ENCODE results near the gene HAGHL. TPM values are rescaled to one million over a fixed set of nuclear protein-coding genes. Genes with fewer than 3 reads are reported as not detected.

Gene HAGHL
- total RNA-seq, 2 donors from 2014 or later, result 2.0 to 3.3 TPM

DNA sequence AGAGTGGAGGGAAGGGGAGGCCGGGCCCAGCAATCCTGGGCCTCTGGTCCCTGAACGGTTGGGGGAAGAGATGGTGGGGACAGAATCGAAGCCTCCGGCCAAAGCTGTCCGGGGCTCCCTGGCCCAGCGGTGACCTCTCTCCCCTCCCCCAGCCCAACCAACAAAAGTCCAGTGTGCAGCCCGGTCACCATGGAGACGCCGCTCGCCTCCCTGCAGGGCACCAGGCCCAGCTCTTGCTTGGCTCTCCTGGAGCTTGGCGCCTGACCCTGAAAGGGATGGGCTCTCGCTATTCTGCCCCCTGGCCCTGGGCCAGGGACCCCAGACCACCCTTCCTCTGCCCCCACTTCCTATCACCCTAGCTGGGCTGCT lies 10.7 kb upstream of the HAGHL start:
- intact Hi-C loops (cut with DNase I, micrococcal nuclease), result no loop called here
- ATAC-seq, result no peak
- no peak for DNase-seq

- no peak for DNase-seq
- ATAC-seq, result no peak
- intact Hi-C loops (cut with DNase I, micrococcal nuclease), result no loop called here
These were observed 10.1 kb upstream of the HAGHL start for GRCh38 chr16:716768-717325.

- DNase-seq (no peak), ATAC-seq (no peak)
- intact Hi-C loops (cut with DNase I, micrococcal nuclease), result no loop called here
These were observed 9.3 kb upstream of the HAGHL start for GRCh38 chr16:717450-718245.

DNA sequence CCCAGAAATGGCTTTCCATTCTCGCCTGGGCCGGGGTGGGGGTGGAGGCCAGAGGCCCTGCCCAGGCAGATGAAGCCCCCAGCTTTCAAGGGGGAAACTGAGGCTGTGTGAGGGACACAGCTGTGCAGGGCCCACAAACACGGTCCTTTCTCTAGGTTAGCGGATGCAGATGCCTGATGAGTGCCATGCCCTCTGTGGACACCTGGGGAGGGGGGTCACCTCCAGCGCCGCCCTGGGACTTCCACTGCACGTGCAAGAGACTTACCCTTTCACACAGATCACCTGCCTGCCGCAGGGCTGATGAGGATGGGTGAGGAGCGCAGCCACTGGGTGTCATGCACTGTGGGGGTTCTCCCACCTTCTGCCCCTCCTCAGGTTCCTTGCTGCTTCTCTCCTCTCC lies 8.5 kb upstream of the HAGHL start:
- DNase-seq (no peak), ATAC-seq (no peak)
- intact Hi-C loops (cut with DNase I, micrococcal nuclease), result no loop called here

- intact Hi-C loops (cut with DNase I, micrococcal nuclease), result no loop called here
- ATAC-seq, result peak; percentile 52
- peak; percentile 74 to 80 for DNase-seq
These were observed 8.0 kb upstream of the HAGHL start for GRCh38 chr16:718922-719321.

- intact Hi-C loops (cut with DNase I, micrococcal nuclease), result no loop called here
- ATAC-seq, result peak; percentile 30
These were observed 7.0 kb upstream of the HAGHL start for GRCh38 chr16:719815-720446.

DNA sequence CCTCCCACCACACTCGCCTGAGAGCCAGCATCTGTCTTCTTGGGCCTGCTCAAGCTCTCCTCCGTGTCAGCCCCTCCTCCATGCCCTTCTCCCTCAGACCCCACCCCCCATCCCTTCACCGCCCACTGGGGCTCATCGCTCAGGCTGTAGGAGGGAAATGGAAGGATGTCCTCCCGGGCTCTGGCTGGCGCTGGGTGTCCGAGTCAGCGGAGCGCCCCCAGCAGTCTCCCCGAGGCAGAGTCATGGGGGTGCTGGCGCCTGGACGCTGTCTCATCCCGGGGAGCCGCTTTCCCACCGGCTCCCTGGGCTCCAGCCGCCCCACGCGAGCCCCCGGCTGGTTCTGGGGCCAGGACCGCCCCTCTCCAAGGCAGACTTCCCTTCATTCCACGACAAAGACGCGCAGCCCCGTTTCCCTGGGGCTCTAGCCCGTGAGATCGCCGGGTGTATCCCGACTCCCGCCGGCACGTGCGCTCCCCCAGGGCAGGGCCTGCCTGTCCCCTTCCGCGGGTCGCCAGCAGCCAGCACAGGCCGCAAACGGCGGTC lies 6.4 kb upstream of the HAGHL start:
- DNase-seq (peak; percentile 56 to 63), ATAC-seq (peak; percentile 30)
- intact Hi-C loops (cut with DNase I, micrococcal nuclease), result no loop called here

More at GRCh38 chr16:719815-720446, 7.0 kb upstream of the HAGHL start:
- DNase-seq, result peak in 1 of 2 donors; percentile 46

DNA sequence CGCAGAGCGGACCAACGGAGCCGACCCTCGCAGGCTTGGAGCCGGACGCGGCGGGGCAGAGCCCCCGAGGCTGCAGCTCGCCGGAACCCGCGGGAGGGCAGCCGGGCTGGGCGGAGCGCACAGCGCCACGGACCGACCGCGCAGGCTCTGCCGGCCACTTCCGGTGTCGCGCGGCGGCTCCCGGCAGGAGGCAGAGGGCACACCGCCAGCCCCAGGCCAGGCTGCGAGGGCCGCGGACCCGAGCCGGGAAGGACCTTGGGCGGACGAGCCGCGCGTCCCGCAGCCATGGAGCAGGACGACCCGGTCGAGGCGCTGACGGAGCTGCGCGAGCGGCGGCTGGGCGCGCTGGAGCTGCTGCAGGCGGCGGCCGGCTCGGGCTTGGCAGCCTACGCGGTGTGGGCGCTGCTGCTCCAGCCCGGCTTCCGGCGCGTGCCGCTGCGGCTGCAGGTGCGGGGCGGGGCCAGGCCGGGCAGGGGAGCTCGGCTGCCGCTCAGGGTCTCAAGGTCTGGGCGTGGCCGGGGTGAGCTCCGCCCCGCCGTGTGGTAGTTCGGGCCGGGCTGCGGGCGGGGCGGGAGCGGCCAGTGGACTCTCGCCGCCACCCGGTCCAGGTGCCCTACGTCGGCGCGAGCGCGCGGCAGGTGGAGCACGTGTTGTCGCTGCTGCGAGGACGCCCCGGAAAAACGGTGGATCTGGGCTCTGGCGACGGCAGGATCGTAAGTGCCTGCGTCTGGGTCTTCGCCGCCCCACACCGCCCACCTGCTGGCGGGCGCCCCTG lies 5.7 kb upstream of the HAGHL start, which contains the start of gene ANTKMT:
ANTKMT (plus strand) TSS at position 157 of the 775 bp plus-strand sequence; CDS start at position 286, 129 bp downstream.
- ATAC-seq, result peak; percentile 71
- DNase-seq, result peak; percentile 87 to 90
- intact Hi-C loops (cut with DNase I, micrococcal nuclease), result no loop called here

DNA sequence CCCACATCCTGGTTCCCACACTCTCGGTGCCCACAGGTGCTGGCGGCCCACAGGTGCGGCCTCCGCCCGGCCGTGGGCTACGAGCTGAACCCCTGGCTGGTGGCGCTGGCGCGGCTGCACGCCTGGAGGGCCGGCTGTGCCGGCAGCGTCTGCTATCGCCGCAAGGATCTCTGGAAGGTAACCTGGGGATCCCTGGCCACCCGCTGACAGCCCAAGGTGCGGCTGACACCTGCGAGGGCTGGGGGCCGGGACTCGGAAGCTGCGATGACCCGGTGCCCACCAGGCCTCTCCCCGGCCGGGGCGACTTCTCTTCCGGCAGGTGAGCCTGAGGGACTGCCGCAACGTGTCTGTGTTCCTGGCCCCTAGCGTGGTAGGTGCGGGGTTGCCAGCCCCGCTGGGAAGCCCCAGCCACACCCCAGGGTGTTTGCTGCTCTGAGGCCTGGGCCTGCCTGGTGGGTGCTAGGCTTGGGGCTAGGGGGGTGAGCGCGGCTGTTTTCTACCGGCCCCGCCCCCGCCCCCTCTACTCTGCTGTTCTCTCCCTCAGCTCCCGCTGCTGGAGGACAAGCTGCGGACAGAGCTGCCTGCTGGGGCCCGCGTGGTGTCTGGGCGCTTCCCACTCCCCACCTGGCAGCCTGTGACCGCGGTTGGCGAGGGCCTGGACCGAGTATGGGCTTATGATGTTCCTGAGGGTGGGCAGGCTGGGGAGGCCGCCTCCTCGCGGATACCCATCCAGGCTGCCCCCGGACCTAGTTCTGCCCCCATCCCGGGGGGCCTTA lies 5.0 kb upstream of the HAGHL start:
- no peak for ATAC-seq
- DNase-seq, result no peak
- intact Hi-C loops (cut with DNase I, micrococcal nuclease), result no loop called here

DNA sequence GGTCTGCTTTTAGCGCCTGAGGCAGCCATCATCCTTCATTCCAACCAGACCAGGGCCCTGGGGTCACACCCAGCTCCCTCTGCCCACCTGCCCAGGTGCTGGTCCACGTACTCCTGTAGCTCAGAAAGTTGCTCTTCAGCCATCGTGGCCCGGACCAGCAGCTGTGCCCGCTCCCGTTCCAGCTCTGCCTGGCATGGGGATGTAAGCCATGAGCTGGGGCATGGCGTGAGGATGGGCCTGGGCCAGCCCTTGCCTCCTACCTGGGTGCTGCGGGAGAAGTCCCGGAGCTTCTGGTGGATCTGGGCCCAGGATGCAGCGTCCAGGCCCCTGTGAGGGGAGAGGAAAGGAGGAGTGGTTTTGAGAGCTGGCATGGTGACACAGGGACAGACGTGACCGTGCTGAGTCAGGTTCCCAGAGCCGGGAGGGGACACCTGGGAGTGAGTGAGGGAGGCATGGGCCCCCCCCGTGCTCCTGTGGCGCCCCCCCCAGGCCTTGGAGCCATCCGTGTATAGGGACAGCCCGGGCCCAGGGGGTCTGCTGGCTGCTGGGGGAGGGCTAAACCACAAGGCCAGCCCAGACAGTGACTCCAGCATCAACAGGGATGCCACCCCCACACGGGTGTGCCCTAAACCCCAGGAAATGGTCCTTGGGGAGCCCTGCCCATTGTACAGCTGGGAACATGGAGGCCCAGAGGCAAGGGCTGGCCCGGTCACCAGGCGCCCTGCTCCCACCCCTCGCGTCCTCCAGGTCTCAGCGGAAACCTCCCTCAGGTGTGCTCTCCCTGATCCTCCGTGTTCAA lies 3.9 kb upstream of the HAGHL start:
- no peak for ATAC-seq
- intact Hi-C loops (cut with DNase I, micrococcal nuclease), result no loop called here
- DNase-seq, result no peak

GRCh38 chr16:723695-724094 lies 3.2 kb upstream of the HAGHL start:
- intact Hi-C loops (cut with DNase I, micrococcal nuclease), result no loop called here
- ATAC-seq (no peak), DNase-seq (no peak)

DNA sequence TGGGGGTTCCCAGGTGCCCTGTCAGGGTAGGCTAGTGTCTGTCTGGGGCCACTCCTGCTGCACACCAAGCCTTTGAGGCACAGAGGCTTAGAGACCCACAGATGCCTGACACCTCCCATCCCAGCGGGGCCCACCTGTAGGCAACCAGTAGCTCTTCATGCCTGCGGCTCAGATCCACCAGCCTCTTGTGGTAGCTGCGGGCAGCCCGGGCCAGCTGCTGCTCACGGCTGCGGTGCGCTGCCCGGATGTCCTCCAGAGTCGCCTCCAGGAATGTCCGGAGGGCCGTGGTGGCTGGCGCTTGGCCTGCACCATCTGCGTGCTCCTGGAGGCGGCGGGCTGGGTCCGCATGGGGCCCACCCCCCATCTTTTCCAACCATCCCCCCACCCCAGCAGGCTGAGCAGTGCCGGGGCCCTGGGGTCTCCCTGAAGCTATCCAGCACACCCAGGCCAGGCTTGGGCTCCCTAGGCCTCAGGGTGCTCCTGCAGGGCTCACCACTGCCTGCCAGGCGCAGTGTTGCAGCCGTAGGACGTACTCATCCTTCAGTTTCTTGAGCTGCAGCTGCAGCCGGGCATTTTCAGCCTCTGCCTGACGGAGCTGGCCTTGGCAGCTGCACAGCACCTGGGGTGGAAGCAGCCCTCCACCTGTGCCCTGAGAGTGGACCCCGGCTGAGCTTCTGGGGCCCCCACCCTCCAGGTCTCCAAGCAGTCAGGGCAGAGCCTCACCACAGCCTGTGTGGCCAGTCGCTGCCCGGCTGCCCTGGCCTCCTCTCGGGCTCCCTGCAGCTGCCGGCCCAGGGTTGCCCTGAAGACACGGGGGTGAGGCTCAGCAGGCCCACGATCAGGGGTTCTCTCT lies 2.5 kb upstream of the HAGHL start:
- DNase-seq (no peak), ATAC-seq (no peak)
- intact Hi-C loops (cut with DNase I, micrococcal nuclease), result no loop called here

GRCh38 chr16:725041-725376 lies 1.9 kb upstream of the HAGHL start:
- ATAC-seq, result no peak
- intact Hi-C loops (cut with DNase I, micrococcal nuclease), result no loop called here
- DNase-seq, result no peak

GRCh38 chr16:725463-726187 lies 1.3 kb upstream of the HAGHL start:
- intact Hi-C loops (cut with DNase I, micrococcal nuclease), result no loop called here
- ATAC-seq, result no peak
- peak in 1 of 2 donors; percentile 13 for DNase-seq

DNA sequence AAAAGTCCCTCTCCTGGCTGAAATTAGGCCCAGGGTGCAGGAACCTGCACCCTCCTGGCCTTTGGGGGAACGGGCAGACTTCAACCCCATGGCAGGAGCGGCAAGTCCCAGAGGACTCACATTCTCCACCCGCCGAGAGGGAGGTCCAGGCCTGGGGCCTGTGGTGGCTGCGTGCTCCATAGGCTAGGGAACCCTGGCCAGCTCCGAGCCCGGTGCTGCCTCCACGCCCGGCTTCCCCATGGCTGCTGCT lies 793 bp upstream of the HAGHL start:
- ATAC-seq (no peak), DNase-seq (no peak)
- intact Hi-C loops (cut with DNase I, micrococcal nuclease), result no loop called here

DNA sequence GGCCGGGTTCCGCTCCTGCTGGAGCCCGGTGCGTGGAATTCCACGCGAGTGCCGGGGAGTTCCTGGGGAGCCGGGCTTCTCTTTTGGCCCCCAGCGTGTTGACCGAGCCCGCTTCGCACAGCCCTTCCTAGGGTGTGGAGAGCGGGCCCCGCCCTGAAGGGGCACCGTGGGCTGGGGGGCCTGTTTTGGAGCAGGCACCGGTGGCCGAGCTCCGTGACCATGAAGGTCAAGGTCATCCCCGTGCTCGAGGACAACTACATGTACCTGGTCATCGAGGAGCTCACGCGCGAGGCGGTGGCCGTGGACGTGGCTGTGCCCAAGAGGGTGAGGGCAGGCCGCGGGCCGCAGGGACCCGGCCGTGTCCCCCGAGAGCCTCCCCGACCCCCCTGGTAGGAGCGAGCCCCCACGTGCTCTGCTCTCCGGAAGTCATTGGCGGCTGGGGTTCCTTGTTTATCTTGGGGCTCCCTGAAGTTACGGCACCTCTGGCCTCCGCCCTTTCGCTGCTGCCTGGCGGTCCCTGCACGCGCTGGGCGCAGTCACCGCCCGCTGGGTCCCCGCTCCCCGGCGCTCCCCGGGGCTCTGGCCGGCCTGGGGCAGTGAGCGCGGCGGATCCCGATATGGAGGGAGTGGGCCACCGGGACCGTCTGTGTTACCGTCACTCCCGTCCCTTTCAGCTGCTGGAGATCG lies 528 bp downstream of the HAGHL start:
- DNase-seq (peak in 1 of 2 donors; percentile 47), ATAC-seq (peak; percentile 12)
- intact Hi-C loops (cut with DNase I, micrococcal nuclease), result no loop called here
